Stimulated activated CD4-positive, alpha-beta T cell treated with anti-CD3 and anti-CD28 coated beads, TNF-alpha, amount 100 ng/mL, for 4 hours (primary cell): ENCODE data around the gene LRRC17.
"Not testable (repeated sequence)": the region's sequence is repeated elsewhere in the genome, so short reads cannot be mapped to it uniquely, and the experiment has no call there.

Experiments used
- DNase-seq, 3 experiments: peaks; one replicate each; pipeline ENCODE4 v3.0.0-alpha.2; 2020; ENCODE audit warnings: low read depth in 3 of 3

LRRC17 gene

DNA sequence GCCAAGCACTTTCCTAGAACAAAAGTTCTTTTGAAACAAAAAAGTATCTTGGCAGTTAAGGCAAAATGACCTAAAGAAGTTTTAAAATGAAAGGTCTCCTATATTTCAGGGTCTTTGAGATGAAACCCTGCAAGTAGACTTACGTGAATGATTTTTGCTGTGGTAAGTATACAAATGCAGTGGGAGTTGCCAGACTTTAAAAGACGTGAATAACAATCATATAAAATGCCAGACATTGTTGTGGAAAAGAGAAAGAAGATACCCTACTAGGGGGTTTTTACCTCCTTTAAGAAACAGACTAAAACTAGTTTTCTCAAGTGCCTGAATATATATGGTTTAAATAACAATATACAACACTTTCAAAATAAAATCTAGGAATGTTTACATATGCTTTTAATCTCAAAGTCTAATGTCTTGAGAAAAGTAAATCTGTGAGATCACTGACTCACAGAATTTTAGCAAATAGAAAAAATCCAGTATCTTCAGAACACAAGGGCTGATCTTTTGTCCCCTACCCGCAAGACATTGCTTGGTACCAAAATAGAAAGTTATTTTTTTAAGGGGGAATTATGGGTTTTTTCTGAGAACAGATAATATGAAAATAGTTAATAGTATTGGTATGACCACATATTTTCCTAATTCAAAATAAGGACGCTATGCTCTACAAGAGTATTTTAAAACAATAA lies 29.5 kb downstream of the LRRC17 start:
- DNase-seq = no peak

- no peak for DNase-seq
These were observed 30.1 kb downstream of the LRRC17 start for GRCh38 chr7:102942868-102943267.

- DNase-seq = no peak
These were observed 30.8 kb downstream of the LRRC17 start for GRCh38 chr7:102943423-102944169.

GRCh38 chr7:102944241-102944640 lies 31.4 kb downstream of the LRRC17 start:
- no peak for DNase-seq

GRCh38 chr7:102951839-102952238 lies 39.0 kb downstream of the LRRC17 start:
- DNase-seq = no peak

DNA sequence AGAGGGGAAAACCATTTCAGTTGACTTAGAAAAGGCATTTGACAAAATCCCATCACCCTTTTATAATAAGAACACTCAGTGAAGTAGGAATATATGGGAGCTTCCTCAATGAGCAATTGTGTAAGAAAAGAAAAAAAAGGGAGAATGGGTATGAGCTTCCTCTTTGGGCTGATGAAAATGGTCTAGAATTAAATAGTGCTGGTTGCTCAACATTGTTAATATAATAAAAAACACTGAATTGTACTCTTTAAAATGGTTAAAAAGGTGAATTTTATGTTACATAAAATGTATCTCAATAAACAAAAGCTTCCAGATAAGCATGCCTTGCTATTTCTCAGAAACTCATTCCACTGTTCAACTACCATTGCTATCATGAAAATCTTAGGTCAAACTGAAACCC lies 40.6 kb downstream of the LRRC17 start:
- no peak for DNase-seq

DNA sequence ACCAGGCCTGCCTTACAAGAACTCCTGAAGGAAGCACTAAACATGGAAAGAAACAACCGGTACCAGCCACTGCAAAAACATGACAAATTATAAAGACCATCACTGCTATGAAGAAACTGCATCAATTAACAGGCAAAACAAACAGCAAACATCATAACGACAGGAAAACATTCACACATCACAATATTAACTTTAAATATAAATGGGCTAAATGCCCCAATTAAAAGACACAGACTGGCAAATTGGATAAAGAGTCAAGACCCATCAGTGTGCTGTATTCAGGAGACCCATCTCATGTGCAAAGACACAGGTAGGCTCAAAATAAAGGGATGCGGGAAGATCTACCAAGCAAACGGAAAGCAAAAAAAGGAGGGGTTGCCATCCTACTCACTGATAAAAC lies 41.6 kb downstream of the LRRC17 start:
- not testable (repeated sequence) for DNase-seq

GRCh38 chr7:102958004-102958403 lies 45.2 kb downstream of the LRRC17 start:
- DNase-seq = not testable (repeated sequence)

GRCh38 chr7:102961993-102962392 lies 49.2 kb downstream of the LRRC17 start:
- not testable (repeated sequence) for DNase-seq

DNA sequence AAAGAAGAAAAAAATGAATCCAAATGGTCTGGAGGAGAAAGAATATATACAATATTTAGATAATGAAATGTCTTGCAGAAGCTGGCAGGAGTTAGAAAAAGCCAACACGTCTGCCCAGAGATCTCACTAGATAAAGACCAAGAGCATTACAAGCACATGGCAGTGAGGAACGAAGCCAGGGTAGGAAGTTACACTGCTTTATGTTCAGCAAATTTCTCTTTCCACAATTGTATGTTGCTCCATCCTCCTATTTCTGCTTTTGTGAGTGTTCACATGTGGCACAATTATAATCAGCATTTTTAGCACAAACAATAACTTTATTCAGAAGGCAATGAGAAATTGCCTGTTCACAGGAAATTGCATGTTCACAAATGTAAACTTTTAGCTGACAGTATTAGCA lies 53.7 kb downstream of the LRRC17 start:
- no peak for DNase-seq

DNA sequence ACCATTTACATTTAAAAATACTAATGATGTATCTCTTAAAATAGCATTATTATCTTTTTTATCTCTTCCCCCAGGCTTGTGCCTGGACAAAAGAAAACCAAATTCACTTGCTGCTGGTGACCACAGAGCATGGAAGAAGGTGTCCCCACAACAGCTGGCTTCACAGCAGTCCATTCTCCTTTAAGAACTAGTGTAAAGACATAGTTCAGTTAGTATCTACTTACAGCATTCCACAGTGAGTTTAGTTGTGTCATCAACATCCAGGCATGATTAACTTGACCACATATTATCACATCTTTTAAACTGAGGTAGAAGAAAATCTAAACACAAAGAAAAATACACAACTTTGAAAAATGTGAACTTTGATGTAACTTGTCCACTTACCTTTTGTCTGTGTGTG lies 55.0 kb downstream of the LRRC17 start:
- DNase-seq = no peak

DNA sequence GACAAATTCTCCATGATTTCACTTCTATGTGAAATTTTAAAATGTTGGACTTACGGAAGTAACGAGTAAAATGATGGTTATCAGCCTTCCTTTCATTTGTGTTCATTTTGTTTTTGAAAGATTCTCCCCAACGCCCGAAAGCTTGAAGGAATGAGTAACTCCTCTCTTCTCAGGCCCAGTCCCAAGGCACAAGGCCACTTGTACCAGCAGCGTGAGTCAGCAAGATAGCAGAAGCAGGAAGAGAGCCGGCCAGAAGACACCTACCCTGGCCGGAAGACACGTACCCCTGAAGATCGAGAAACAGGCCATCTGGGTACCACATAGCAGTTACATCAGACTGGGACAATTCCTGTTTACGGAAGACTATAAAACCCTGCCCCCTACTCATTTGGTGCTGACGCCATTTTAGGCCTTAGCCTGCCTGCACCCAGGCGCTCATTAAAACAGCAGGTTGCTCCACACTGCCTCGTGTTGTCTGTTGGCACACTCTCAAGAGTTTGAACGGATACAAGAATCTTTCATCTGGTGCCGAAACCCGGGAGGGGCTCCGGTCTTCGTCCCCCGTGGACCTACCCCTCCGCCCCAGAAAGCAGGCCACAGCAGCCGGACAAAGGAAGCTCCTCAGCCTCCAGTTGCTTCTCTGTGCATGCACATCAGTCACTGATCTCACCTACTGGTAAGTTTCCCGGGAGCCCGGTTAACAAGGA lies 60.4 kb downstream of the LRRC17 start:
- no peak for DNase-seq

- DNase-seq = no peak
These were observed 61.8 kb downstream of the LRRC17 start for GRCh38 chr7:102974366-102975236.

DNA sequence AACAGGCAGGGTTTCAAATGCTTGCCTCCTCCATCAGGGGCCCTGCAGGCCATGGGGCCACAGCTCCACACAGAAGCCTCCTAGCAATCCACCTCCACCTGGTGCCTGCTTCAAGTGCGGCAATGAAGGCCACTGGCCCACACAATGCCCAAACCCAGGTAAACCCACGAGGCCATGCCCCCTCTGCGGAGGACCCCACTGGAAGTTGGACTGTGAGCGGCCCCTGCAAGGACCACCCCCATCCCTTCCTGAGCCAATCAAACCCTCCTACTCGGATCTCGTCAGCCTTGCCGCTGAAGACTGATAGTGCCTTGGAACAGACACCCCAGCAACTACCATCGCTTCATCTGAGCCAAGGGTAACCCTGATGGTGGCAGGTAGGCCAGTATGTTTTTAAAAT lies 63.1 kb downstream of the LRRC17 start:
- no peak for DNase-seq

DNA sequence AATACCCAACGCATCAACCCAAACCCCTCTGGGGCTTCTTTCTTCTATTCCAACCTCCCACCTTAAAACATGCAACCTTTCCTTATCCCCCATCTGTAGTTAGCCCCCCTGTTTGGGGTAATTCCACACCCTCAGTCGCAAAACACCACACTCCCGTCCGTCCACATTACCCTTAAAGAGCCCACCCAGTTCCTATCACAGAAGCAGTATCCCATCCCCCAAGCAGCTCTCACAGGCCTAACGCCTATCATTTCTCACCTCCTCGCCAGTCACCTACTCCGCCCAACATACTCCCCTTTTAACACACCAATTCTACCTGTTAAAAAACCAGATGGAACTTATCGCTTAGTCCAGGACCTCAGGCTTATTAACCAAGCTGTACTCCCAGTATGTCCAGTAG lies 63.7 kb downstream of the LRRC17 start:
- DNase-seq = no peak

DNA sequence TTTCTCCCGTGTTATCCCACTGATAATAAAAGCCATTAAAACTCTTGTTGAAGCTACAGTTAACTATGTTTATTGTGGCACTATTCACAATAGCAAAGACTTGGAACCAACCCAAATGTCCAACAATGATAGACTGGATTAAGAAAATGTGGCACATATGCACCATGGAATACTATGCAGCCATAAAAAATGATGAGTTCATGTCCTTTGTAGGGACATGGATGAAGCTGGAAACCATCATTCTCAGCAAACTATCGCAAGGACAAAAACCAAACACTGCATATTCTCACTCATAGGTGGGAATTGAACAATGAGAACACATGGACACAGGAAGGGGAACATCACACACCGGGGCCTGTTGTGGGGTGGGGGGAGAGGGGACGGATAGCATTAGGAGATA lies 64.8 kb downstream of the LRRC17 start:
- DNase-seq = not testable (repeated sequence)

DNA sequence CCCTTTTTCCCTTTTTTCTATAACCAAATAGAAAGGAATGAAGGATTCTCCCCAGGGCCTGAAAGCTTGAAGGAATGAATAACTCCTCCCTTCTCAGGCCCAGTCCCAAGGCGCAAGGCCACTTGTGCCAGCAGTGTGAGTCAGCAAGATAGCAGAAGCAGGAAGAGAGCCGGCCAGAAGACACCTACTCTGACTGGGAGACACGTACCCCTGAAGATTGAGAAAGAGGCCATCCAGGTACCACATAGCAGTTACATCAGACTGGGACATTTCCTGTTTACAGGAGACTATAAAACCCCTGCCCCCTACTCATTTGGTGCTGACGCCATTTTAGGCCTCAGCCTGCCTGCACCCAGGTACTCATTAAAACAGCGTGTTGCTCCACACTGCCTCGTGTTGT lies 65.5 kb downstream of the LRRC17 start:
- DNase-seq = no peak

GRCh38 chr7:102979670-102980069 lies 66.9 kb downstream of the LRRC17 start:
- DNase-seq = no peak

DNA sequence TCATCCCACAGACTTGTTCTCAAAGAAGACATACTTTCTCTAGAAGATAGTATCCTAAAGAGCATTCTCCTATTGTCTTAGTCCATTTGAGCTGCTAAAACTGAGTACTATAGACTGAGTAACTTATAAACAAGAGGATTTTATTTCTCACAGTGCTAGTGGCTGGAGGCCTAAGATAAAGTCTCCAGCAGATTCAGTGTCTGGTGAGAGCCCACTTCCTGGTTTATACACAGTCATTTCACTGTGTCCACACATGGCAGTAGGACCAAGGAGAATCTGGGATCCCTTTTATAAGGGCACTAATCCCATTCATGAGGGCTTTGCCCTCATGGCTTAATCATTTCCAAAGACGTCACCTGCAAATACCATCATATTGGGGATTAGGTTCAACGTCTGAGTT lies 68.7 kb downstream of the LRRC17 start:
- no peak for DNase-seq

GRCh38 chr7:102982235-102982634 lies 69.4 kb downstream of the LRRC17 start:
- DNase-seq = no peak

DNA sequence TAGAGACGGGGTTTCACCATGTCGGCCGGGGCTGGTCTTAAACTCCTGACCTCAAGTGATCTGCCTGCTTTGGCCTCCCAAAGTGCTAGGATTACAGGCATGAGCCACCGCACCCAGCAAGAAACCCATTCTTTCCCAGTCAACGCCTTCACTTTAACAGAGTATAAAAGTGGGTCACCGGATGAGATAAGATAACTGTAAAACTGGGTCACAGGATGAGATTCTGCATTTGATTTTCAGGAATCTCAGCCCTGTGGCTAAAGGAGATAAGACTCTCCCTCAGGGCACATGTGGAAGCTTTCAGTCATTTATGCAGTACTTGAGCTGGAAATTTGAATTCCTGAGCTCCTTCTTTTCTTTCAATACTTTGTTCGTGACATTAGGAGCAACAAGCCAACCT lies 70.8 kb downstream of the LRRC17 start:
- DNase-seq = no peak
